GM12878 (cell line): ENCODE results near the gene TOLLIP. TPM values are rescaled to one million over a fixed set of nuclear protein-coding genes. Genes with fewer than 3 reads are reported as not detected.

Source experiments
- ATAC-seq: fragments of 200-7000 bp; cut with Tn5 transposase; 3 replicates; pipeline ENCODE4 v1.9.1; 2020; ENCODE audit warnings: mild to moderate bottlenecking, moderate library complexity
- BruUV-seq: library from RNA; stranded (reverse); fragments of 400-500 nt; replicated peaks from 2 replicates; lab custom pipeline; 2021; lab: Mats Ljungman, UMichigan
- CTCF ChIA-PET: fragments of 300-600 bp; sonication (Branson Sonifier 250); formaldehyde crosslinking; extraction: SDS; loops from one replicate; lab custom pipeline; 2021; ENCODE audit warnings: inconsistent platforms; lab: Yijun Ruan, JAX
- POLR2A ChIA-PET: fragments of 350-600 bp; formaldehyde crosslinking; extraction: SDS; loops from one replicate; lab custom pipeline; 2021; ENCODE audit warnings: inconsistent platforms; lab: Charles Lee
- RAD21 ChIA-PET: fragments of 300-600 bp; sonication (Branson Sonifier 250); formaldehyde crosslinking; loops from one replicate; lab custom pipeline; 2023; ENCODE audit warnings: antibody characterized with exemption; ENCODE audit not compliant: unreplicated experiment; lab: Charles Lee
- SMC1A ChIA-PET: fragments of 300-600 bp; sonication (Branson Sonifier 250); formaldehyde crosslinking; loops from one replicate; lab custom pipeline; 2023; ENCODE audit not compliant: unreplicated experiment, uncharacterized antibody; lab: Charles Lee
- DNase-seq: peaks from one replicate; pipeline ENCODE4 v3.0.0-alpha.2; 2011; ENCODE audit warnings: low read depth, low spot score
- FAIRE-seq: peaks from 3 replicates; lab custom pipeline; 2011; peaks lifted over from hg19 to GRCh38; lab: Jason Lieb, UNC
- H2AFZ ChIP-seq: 2 replicates; pipeline ENCODE4 v1.6.0; 2011; ENCODE audit warnings: low read depth, low read length, control low read depth; ENCODE audit not compliant: control insufficient read depth
- H3K27ac ChIP-seq: 2 replicates; pipeline ENCODE4 v1.5.1; 2011; ENCODE audit warnings: control low read depth; ENCODE audit not compliant: control insufficient read depth, insufficient read depth
- H3K27me3 ChIP-seq, 2 experiments: replicated peaks in 1 of 2; 2 replicates each; pipeline versions ENCODE4 v1.6.0 to v1.6.1; 2011; ENCODE audit warnings: low read length in 1 of 2; ENCODE audit not compliant: control insufficient read depth in 2 of 2, insufficient read depth in 2 of 2
- H3K36me3 ChIP-seq, 2 experiments: 2 replicates each; pipeline ENCODE4 v1.5.1; 2011; ENCODE audit warnings: low read length in 1 of 2; ENCODE audit not compliant: control insufficient read depth in 2 of 2, insufficient read depth in 2 of 2
- H3K4me1 ChIP-seq: 2 replicates; pipeline ENCODE4 v1.6.1; 2011; ENCODE audit warnings: mild to moderate bottlenecking, low read length, moderate library complexity, mixed read lengths; ENCODE audit not compliant: control insufficient read depth, insufficient read depth
- H3K4me2 ChIP-seq: 2 replicates; pipeline ENCODE4 v1.6.0; 2011; ENCODE audit warnings: control low read depth; ENCODE audit not compliant: control insufficient read depth, insufficient read depth
- H3K4me3 ChIP-seq: fragments of 200-600 bp; sonication (generic); 2 replicates; pipeline ENCODE4 v1.5.1; 2016
- H3K79me2 ChIP-seq: 2 replicates; pipeline ENCODE4 v1.6.0; 2011; ENCODE audit warnings: low read length; ENCODE audit not compliant: control insufficient read depth, insufficient read depth
- H3K9ac ChIP-seq: 2 replicates; pipeline ENCODE4 v1.8.0; 2011; ENCODE audit warnings: low read length, control low read depth, mixed read lengths; ENCODE audit not compliant: control insufficient read depth, insufficient read depth
- H3K9me3 ChIP-seq: replicated peaks from 3 replicates; pipeline ENCODE4 v1.5.1; 2011; ENCODE audit warnings: mild to moderate bottlenecking, low read length; ENCODE audit not compliant: control insufficient read depth, insufficient read depth
- H4K20me1 ChIP-seq: 2 replicates; pipeline ENCODE4 v1.6.0; 2011; ENCODE audit not compliant: control insufficient read depth, insufficient read depth
- EP300 ChIP-seq, 2 experiments: fragments of 150-350 bp in 1 of 2; IDR thresholded peaks; 2 replicates each; pipeline ENCODE4 v1.6.1; 2011 to 2012; ENCODE audit warnings: low read depth in 2 of 2, low read length in 2 of 2, borderline replicate concordance in 1 of 2, improper control_type of control experiment in 1 of 2, inconsistent platforms in 1 of 2; ENCODE audit not compliant: control insufficient read depth in 1 of 2
- ETV6 ChIP-seq, 2 experiments: fragments of 450-650 bp in 1 of 2; IDR thresholded peaks in 1 of 2; conservative IDR thresholded peaks in 1 of 2; 2 replicates each; pipeline ENCODE4 v1.6.1; 2014; ENCODE audit warnings: antibody characterized with exemption in 1 of 2, borderline replicate concordance in 1 of 2, low read depth in 1 of 2, mild to moderate bottlenecking in 1 of 2, moderate library complexity in 1 of 2
- FOS ChIP-seq: IDR thresholded peaks from 3 replicates; pipeline ENCODE4 v1.6.1; 2011; ENCODE audit warnings: borderline replicate concordance; ENCODE audit not compliant: insufficient read length; ENCODE audit errors: extremely low read depth
- HDAC6 ChIP-seq: fragments of 200-600 bp; sonication (generic); IDR thresholded peaks from one replicate; pipeline ENCODE4 v1.8.0; 2017; ENCODE audit warnings: antibody characterized with exemption; ENCODE audit not compliant: unreplicated experiment
- IKZF1 ChIP-seq: fragments of 450-650 bp; conservative IDR thresholded peaks from 2 replicates; pipeline ENCODE4 v1.6.1; 2017; ENCODE audit warnings: antibody characterized with exemption, mild to moderate bottlenecking
- IKZF2 ChIP-seq, 2 experiments: fragments of 450-650 bp; IDR thresholded peaks; 2 replicates each; pipeline ENCODE4 v1.6.1; 2017; ENCODE audit warnings: mild to moderate bottlenecking in 2 of 2, moderate library complexity in 2 of 2
- IRF4 ChIP-seq: IDR thresholded peaks from 2 replicates; pipeline ENCODE4 v1.6.1; 2011; ENCODE audit warnings: low read depth, low read length
- LARP7 ChIP-seq: fragments of 450-650 bp; IDR thresholded peaks from 2 replicates; pipeline ENCODE4 v1.6.1; 2017; ENCODE audit warnings: mild to moderate bottlenecking
- RFX5 ChIP-seq: IDR thresholded peaks from 2 replicates; pipeline ENCODE4 v1.6.1; 2011; ENCODE audit warnings: low read depth, low read length, improper control_type of control experiment
- SMC3 ChIP-seq: IDR thresholded peaks from 2 replicates; pipeline ENCODE4 v1.6.1; 2011; ENCODE audit warnings: low read length, improper control_type of control experiment, borderline replicate concordance
- TCF3 ChIP-seq: IDR thresholded peaks from 2 replicates; pipeline ENCODE4 v1.6.1; 2012; ENCODE audit warnings: low read depth, mild to moderate bottlenecking, low read length, borderline replicate concordance; ENCODE audit not compliant: insufficient read depth
- WGBS: methylation state at CpG from one replicate; pipeline ENCODE4 v1.1.6; 2016; ENCODE audit warnings: low lambda C conversion rate; ENCODE audit not compliant: insufficient replicate concordance, insufficient coverage; ENCODE audit errors: missing lambda C conversion rate; 5-methylcytosine and 5-hydroxymethylcytosine counted together
- in situ Hi-C: fragments of 300-500 bp; cut with MboI; formaldehyde crosslinking; loops from 9 replicates; pipeline ENCODE4 v1.14.3; 2018; ENCODE audit warnings: mixed read lengths
- intact Hi-C: fragments of 100-400 bp; cut with micrococcal nuclease; formaldehyde crosslinking; loops from one replicate; pipeline ENCODE4 v1.14.2; 2022; ENCODE audit not compliant: unreplicated experiment
- polyA plus RNA-seq, 11 experiments: library from polyadenylated mRNA; depleted of rRNA in 4 of 11; unstranded in 6 of 11; stranded (reverse) in 5 of 11; fragments of >200 nt; fragmentation: Nextera tagmentation in 4 of 11; fragmentation: Illumina TruSeq in 1 of 11; extraction: Ambion mirVana in 4 of 11; extraction: Trizol in 1 of 11; gene quantifications; 1 replicate in 1 of 11; 2 replicates in 10 of 11; pipeline versions ENCODE4 v1.2.1 to v1.2.3, GENCODE V29; 2011 to 2016; ENCODE audit warnings: inconsistent platforms in 2 of 11, missing spikeins in 2 of 11, low read depth in 1 of 11
- total RNA-seq, 4 experiments: library from RNA; depleted of rRNA in 3 of 4; stranded (reverse); fragments of >200 nt in 3 of 4; fragmentation: Illumina TruSeq in 1 of 4; extraction: Trizol in 1 of 4; gene quantifications; 2 replicates each; pipeline versions ENCODE4 v1.2.1 to v1.2.3, GENCODE V29; 2013 to 2021
- TF ChIP-seq, protein P1 (sequence below): IDR thresholded peaks from 2 replicates; pipeline ENCODE4 v1.6.1; 2011; ENCODE audit warnings: borderline replicate concordance, low read depth, mild to moderate bottlenecking, moderate library complexity, low read length; ENCODE audit not compliant: insufficient read depth, poor library complexity, severe bottlenecking
- TF ChIP-seq, protein P2 (sequence below): IDR thresholded peaks from 2 replicates; pipeline ENCODE4 v1.6.1; 2011; ENCODE audit warnings: low read depth, low read length, improper control_type of control experiment, borderline replicate concordance

TOLLIP gene
- total and polyA plus RNA-seq, 10 of the 15 experiments (the other 5 are each of a cell fraction or from before 2014, with no cell fraction given): 0.47 to 39.5 (median 21.6) TPM

DNA sequence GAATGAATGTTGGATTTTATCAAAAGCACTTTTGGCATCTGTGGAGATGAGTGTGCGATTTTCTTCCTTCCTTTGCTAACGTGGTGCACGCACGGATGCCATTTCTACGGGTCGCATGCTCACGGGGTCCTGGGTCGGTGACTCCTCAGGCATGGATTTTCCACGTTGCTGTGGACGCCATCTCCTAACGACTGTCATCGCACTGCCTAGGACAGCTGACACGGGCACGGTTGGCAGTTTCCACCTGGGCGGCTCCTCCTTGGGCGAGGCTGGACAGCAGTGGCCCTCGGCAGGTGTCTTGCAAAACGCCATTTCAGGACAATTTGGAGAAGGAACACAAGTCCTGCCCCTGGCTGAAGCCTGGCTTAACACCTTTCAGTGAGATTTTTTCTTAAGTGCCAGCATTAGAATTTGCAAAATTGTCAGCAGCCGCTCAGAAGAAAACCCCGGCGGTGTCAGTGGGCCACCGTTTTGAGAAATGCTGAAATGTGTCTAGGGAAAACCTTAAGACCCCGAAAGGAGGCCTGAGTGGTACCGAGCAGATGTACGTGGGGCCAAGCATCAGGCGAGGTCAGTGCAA lies 34.7 kb upstream of the TOLLIP start:
- no peaks in the 10 kb centered on the region for H4K20me1 ChIP-seq
- H2AFZ ChIP-seq: no peak overlapping the region
- no peak for DNase-seq
- ATAC-seq: no peak
- ChIA-PET POLR2A (no interaction called here), SMC1A (no interaction called here), CTCF (no interaction called here), RAD21 (no interaction called here)
- no peak overlapping the region for H3K4me2 ChIP-seq
- BruUV-seq: no TSS peak
- H3K79me2 ChIP-seq: no peaks in the 10 kb centered on the region
- H3K4me3 ChIP-seq: no peak overlapping the region
- in situ Hi-C loops (no loop called here), intact Hi-C loops (no loop called here)
- H3K27ac ChIP-seq: no peak overlapping the region
- H3K9ac ChIP-seq: no peak overlapping the region
- 68% methylated on average over 26 of the region's 26 CpGs for WGBS
- H3K27me3 ChIP-seq: no peaks in the 10 kb centered on the region
- no peaks in the 10 kb centered on the region for H3K36me3 ChIP-seq
- FAIRE-seq: no peak
- H3K9me3 ChIP-seq: no peaks in the 10 kb centered on the region
- TF ChIP-seq IKZF2 (IDR thresholded peaks at IDR 0.05) (no peak), ETV6 (conservative IDR thresholded peaks at IDR 0.05 in 1 of 2, IDR thresholded peaks at IDR 0.05 in 1 of 2; ENCODE audit: borderline replicate concordance in 1 of 2, low read depth in 1 of 2) (no peak), IKZF1 (no peak), EP300 (IDR thresholded peaks at IDR 0.05; ENCODE audit: borderline replicate concordance in 1 of 2, control insufficient read depth in 1 of 2, low read depth in 2 of 2, low read length in 2 of 2) (no peak), IRF4 (no peak), TCF3 (no peak), RFX5 (no peak), SMC3 (no peak), FOS (no peak), HDAC6 (no peak), LARP7 (no peak)
- TF ChIP-seq, protein P1, sequence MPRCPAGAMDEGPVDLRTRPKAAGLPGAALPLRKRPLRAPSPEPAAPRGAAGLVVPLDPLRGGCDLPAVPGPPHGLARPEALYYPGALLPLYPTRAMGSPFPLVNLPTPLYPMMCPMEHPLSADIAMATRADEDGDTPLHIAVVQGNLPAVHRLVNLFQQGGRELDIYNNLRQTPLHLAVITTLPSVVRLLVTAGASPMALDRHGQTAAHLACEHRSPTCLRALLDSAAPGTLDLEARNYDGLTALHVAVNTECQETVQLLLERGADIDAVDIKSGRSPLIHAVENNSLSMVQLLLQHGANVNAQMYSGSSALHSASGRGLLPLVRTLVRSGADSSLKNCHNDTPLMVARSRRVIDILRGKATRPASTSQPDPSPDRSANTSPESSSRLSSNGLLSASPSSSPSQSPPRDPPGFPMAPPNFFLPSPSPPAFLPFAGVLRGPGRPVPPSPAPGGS: no peak
- TF ChIP-seq, protein P2, sequence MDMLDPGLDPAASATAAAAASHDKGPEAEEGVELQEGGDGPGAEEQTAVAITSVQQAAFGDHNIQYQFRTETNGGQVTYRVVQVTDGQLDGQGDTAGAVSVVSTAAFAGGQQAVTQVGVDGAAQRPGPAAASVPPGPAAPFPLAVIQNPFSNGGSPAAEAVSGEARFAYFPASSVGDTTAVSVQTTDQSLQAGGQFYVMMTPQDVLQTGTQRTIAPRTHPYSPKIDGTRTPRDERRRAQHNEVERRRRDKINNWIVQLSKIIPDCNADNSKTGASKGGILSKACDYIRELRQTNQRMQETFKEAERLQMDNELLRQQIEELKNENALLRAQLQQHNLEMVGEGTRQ: no peak
- no peaks in the 10 kb centered on the region for H3K4me1 ChIP-seq
